Measurements from ENCODE around the gene CRISP3. TPM values are rescaled to one million over a fixed set of nuclear protein-coding genes. Genes with fewer than 3 reads are reported as not detected.

The CRISP3 gene, protein sequence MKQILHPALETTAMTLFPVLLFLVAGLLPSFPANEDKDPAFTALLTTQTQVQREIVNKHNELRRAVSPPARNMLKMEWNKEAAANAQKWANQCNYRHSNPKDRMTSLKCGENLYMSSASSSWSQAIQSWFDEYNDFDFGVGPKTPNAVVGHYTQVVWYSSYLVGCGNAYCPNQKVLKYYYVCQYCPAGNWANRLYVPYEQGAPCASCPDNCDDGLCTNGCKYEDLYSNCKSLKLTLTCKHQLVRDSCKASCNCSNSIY
- not detected in 2 replicates for total RNA-seq

DNA sequence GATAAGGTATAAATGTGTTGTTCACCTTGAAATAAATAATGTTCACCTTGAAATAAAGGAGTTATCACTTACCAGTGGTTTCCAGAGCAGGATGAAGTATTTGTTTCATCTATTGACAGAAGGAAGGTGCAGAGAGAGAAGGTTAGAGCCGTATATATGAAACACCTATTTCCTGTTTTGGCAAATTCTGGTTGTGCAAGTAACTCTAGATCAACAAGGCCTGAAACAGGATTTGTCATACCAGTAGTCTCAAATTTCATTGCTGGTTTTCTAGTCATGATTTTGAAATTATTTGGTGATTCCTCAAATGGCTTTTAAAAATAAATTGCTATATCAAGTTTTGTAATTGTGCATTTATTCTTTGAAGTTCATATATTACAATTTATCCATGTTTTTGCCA lies at the start of gene CRISP3:
CRISP3 (minus strand) TSS at position 130 of the 400 bp plus-strand sequence; CDS start at position 109, 21 bp downstream.

DNA sequence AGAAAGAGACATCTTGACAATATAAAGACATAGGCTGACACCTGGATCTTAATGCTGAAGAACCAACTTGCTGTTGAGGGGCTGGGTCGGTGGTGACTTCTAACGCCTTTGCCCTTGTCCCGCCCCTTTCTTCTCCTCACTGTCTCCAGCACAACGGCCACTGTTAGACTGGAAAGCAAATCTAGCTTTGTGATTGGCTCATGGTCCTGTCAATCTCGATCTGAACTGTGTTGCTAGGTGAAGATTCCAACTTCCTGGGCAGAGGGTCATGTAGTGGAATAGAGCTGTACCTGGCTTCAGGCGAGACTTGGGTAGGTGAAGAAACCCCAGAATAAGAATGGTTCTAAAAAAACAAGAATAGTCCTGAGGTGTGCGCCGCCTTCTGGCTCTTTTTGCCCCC lies 43.0 kb upstream of the CRISP3 start, which contains the start of gene PGK2:
PGK2 (minus strand) TSS at position 110 of the 400 bp plus-strand sequence; CDS start at position 12, 98 bp downstream.

DNA sequence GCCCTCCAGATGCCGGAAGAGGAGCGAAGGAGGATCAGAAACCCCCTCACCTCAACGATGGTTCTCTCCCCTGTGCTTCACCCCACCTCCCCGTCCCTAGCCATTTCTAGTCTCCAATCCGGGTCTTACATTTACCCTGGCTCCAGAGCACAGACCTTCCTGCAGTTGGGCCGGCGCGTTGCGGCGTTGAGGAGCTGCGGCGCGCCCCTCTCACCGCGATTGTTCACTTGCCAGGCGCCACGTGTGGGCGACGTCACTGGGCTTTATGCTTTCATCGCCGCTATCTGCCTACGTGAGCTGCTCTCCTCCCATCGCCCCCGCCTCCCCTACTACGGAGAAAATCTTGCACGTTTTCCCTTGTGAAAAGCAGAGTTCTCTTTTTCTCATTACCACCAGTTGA lies 30.8 kb downstream of the CRISP3 start, which contains the start of gene CRISP2:
CRISP2 (minus strand) TSS at position 198 of the 400 bp plus-strand sequence. CDS start 4,347 bp downstream, outside the sequence.

Other genes with a start within 250 kb of the CRISP3 start
- not detected in 2 replicates for gene GLYATL3, start 244.5 kb downstream of the CRISP3 start, total RNA-seq
- 11.3 and 13.1 TPM in 2 replicates for gene C6orf141, start 193.7 kb downstream of the CRISP3 start, total RNA-seq
- not detected in 2 replicates for gene RHAG, start 107.5 kb downstream of the CRISP3 start, total RNA-seq
- not detected in 2 replicates for gene CRISP2, start 30.8 kb downstream of the CRISP3 start, total RNA-seq
- not detected in 2 replicates for gene PGK2, start 42.9 kb upstream of the CRISP3 start, total RNA-seq
- gene CRISP1, start 122.1 kb upstream of the CRISP3 start, total RNA-seq, result not detected in 2 replicates
- not detected in 2 replicates for gene DEFB114, start 219.8 kb upstream of the CRISP3 start, total RNA-seq
- gene DEFB113, start 225.2 kb upstream of the CRISP3 start, total RNA-seq, result not detected in 2 replicates